Activated naive CD8-positive, alpha-beta T cell treated with anti-CD3 and anti-CD28 coated beads, Interleukin-2, amount 10 ng/mL, durations not matched to agents 7 days and 5 days (primary cell): ENCODE results near the gene ZSCAN1. TPM values are rescaled to one million over a fixed set of nuclear protein-coding genes. Genes with fewer than 3 reads are reported as not detected.
A peak's percentile ranks its signal among the peaks of the same experiment; 100 is the strongest.

Experiments used
- ATAC-seq: fragments of 150-1000 bp; cut with Tn5 transposase; one replicate; pipeline ENCODE4 v1.10.0; 2021; ENCODE audit warnings: low read depth, moderate library complexity
- POLR2A ChIA-PET: fragments of 350-600 bp; sonication (Branson Sonifier 250); formaldehyde crosslinking; loops from one replicate; lab custom pipeline; 2021; ENCODE audit warnings: antibody characterized with exemption; lab: Charles Lee
- DNase-seq: peaks from one replicate; pipeline ENCODE4 v3.0.0; 2021
- H3K27ac Mint-ChIP-seq: one replicate; pipeline ENCODE4 v1.8.0; 2022; ENCODE audit warnings: mild to moderate bottlenecking, mixed read lengths
- H3K27me3 Mint-ChIP-seq: one replicate; pipeline ENCODE4 v1.8.0; 2022; ENCODE audit warnings: mild to moderate bottlenecking, moderate library complexity, mixed read lengths
- H3K36me3 Mint-ChIP-seq: one replicate; pipeline ENCODE4 v1.8.0; 2021; ENCODE audit warnings: mild to moderate bottlenecking, mixed read lengths
- H3K4me1 Mint-ChIP-seq: one replicate; pipeline ENCODE4 v1.8.0; 2021; ENCODE audit warnings: mixed read lengths
- H3K4me3 Mint-ChIP-seq: one replicate; pipeline ENCODE4 v1.8.0; 2022; ENCODE audit warnings: mild to moderate bottlenecking, moderate library complexity, mixed read lengths
- H3K9me3 Mint-ChIP-seq: one replicate; pipeline ENCODE4 v1.8.0; 2021; ENCODE audit warnings: mixed read lengths
- total RNA-seq, 2 experiments: library from RNA; stranded (reverse); gene quantifications; one replicate each; pipeline ENCODE4 v1.2.3, GENCODE V29; 2021

Gene ZSCAN1
- total RNA-seq, 2 experiments from 2014 or later = not detected

GRCh38 chr19:58045411-58046050 lies 11.7 kb downstream of the ZSCAN1 start:
- no peak overlapping the region for H3K27ac Mint-ChIP-seq
- H3K4me1 Mint-ChIP-seq = no peaks in the 10 kb centered on the region
- POLR2A ChIA-PET = no interaction called here
- no peaks in the 10 kb centered on the region for H3K27me3 Mint-ChIP-seq
- H3K4me3 Mint-ChIP-seq = no peak overlapping the region
- DNase-seq (no peak), ATAC-seq (no peak)
- no peaks in the 10 kb centered on the region for H3K36me3 Mint-ChIP-seq
- peaks cover 27% of the 10 kb centered on the region for H3K9me3 Mint-ChIP-seq

GRCh38 chr19:58046856-58047255 lies 13.0 kb downstream of the ZSCAN1 start:
- H3K4me3 Mint-ChIP-seq = no peak overlapping the region
- H3K27me3 Mint-ChIP-seq = no peaks in the 10 kb centered on the region
- POLR2A ChIA-PET = interaction anchor here (0.7 kb wide), 1 partner anchor 93 kb away, joined by 3 read pairs; no protein-coding TSS in a partner anchor
- peaks cover 29% of the 10 kb centered on the region for H3K9me3 Mint-ChIP-seq
- no peak for ATAC-seq
- H3K27ac Mint-ChIP-seq = no peak overlapping the region
- H3K36me3 Mint-ChIP-seq = no peaks in the 10 kb centered on the region
- no peaks in the 10 kb centered on the region for H3K4me1 Mint-ChIP-seq
- DNase-seq = no peak

GRCh38 chr19:58047672-58048071 lies 13.8 kb downstream of the ZSCAN1 start:
- no peaks in the 10 kb centered on the region for H3K27me3 Mint-ChIP-seq
- POLR2A ChIA-PET = interaction anchor here (0.7 kb wide), 1 partner anchor 92 kb away, joined by 3 read pairs; no protein-coding TSS in a partner anchor
- H3K9me3 Mint-ChIP-seq = peaks cover 28% of the 10 kb centered on the region
- H3K4me3 Mint-ChIP-seq = no peak overlapping the region
- H3K27ac Mint-ChIP-seq = no peak overlapping the region
- ATAC-seq (no peak), DNase-seq (no peak)
- no peaks in the 10 kb centered on the region for H3K36me3 Mint-ChIP-seq
- no peaks in the 10 kb centered on the region for H3K4me1 Mint-ChIP-seq

GRCh38 chr19:58052256-58052655 lies 18.4 kb downstream of the ZSCAN1 start:
- Mint-ChIP-seq H3K27me3 (peaks cover 2% of the 10 kb centered on the region), H3K27ac (no peak overlapping the region), H3K9me3 (peaks cover 27% of the 10 kb centered on the region), H3K4me3 (no peak overlapping the region), H3K36me3 (no peaks in the 10 kb centered on the region), H3K4me1 (no peaks in the 10 kb centered on the region)
- no peak for ATAC-seq
- DNase-seq = no peak
- POLR2A ChIA-PET = no interaction called here

GRCh38 chr19:58053480-58054156 lies 19.8 kb downstream of the ZSCAN1 start:
- Mint-ChIP-seq H3K36me3 (peaks cover 3% of the 10 kb centered on the region), H3K9me3 (peaks cover 25% of the 10 kb centered on the region), H3K27me3 (peaks cover 2% of the 10 kb centered on the region), H3K4me3 (no peak overlapping the region), H3K4me1 (no peaks in the 10 kb centered on the region), H3K27ac (no peak overlapping the region)
- no peak for ATAC-seq
- POLR2A ChIA-PET = no interaction called here
- no peak for DNase-seq

GRCh38 chr19:58054901-58055874 lies 21.4 kb downstream of the ZSCAN1 start:
- peak overlapping the region; percentile 35 for H3K4me3 Mint-ChIP-seq
- POLR2A ChIA-PET = no interaction called here

GRCh38 chr19:58056261-58056660 lies 22.4 kb downstream of the ZSCAN1 start:
- Mint-ChIP-seq H3K36me3 (peaks cover 11% of the 10 kb centered on the region), H3K4me3 (no peak overlapping the region), H3K4me1 (peaks cover 3% of the 10 kb centered on the region), H3K9me3 (peaks cover 19% of the 10 kb centered on the region), H3K27ac (no peak overlapping the region), H3K27me3 (peaks cover 2% of the 10 kb centered on the region)
- ATAC-seq (no peak), DNase-seq (no peak)
- POLR2A ChIA-PET = no interaction called here

More at GRCh38 chr19:58054901-58055874, 21.4 kb downstream of the ZSCAN1 start:
- H3K27ac Mint-ChIP-seq = peak overlapping the region; percentile 16
- H3K9me3 Mint-ChIP-seq = peaks cover 19% of the 10 kb centered on the region
- ATAC-seq (no peak), DNase-seq (no peak)
- H3K36me3 Mint-ChIP-seq = peaks cover 8% of the 10 kb centered on the region
- peaks cover 2% of the 10 kb centered on the region for H3K27me3 Mint-ChIP-seq
- H3K4me1 Mint-ChIP-seq = peaks cover 3% of the 10 kb centered on the region

GRCh38 chr19:58056861-58057260 lies 23.0 kb downstream of the ZSCAN1 start:
- no peak overlapping the region for H3K4me3 Mint-ChIP-seq
- H3K27me3 Mint-ChIP-seq = peaks cover 2% of the 10 kb centered on the region
- no peak for ATAC-seq
- peaks cover 12% of the 10 kb centered on the region for H3K36me3 Mint-ChIP-seq
- peaks cover 3% of the 10 kb centered on the region for H3K4me1 Mint-ChIP-seq
- H3K27ac Mint-ChIP-seq = no peak overlapping the region
- H3K9me3 Mint-ChIP-seq = peaks cover 17% of the 10 kb centered on the region
- POLR2A ChIA-PET = interaction anchor here (3.3 kb wide), 1 partner anchor 54 kb away, joined by 31 read pairs; the partner anchor contains the start of gene ZNF606
- DNase-seq = no peak

GRCh38 chr19:58058467-58058866 lies 24.6 kb downstream of the ZSCAN1 start:
- Mint-ChIP-seq H3K4me1 (peaks cover 3% of the 10 kb centered on the region), H3K27ac (peak overlapping the region; percentile 89), H3K4me3 (peak overlapping the region; percentile 82), H3K9me3 (peaks cover 20% of the 10 kb centered on the region), H3K27me3 (peaks cover 2% of the 10 kb centered on the region), H3K36me3 (peaks cover 12% of the 10 kb centered on the region)
- POLR2A ChIA-PET = interaction anchor here (0.6 to 3.3 kb wide), 12 partner anchors 8 to 550 kb away, joined by 3 to 31 read pairs (median 4); partner anchors contain the start of genes ZNF211, ZNF329, ZNF417 and ZNF551
- DNase-seq (no peak), ATAC-seq (no peak)

GRCh38 chr19:58059003-58059670 lies 25.3 kb downstream of the ZSCAN1 start, which contains the start of gene ZNF135:
ZNF135 (plus strand) TSS chr19:58059282; CDS start chr19:58060003, 721 bp downstream.
- DNase-seq (peak; percentile 86), ATAC-seq (peak; percentile 92)
- POLR2A ChIA-PET = interaction anchor here (0.6 to 3.3 kb wide), 17 partner anchors 9 to 551 kb away, joined by 3 to 31 read pairs (median 3); partner anchors contain the start of genes ZNF211, ZNF329, ZNF417 and ZNF551
- H3K4me1 Mint-ChIP-seq = peaks cover 3% of the 10 kb centered on the region
- peaks cover 2% of the 10 kb centered on the region for H3K27me3 Mint-ChIP-seq
- H3K9me3 Mint-ChIP-seq = peaks cover 25% of the 10 kb centered on the region
- peak within 1 kb of the TSS; percentile 82 for H3K4me3 Mint-ChIP-seq
- H3K27ac Mint-ChIP-seq = peak within 1 kb of the TSS; percentile 89
- H3K36me3 Mint-ChIP-seq = peaks cover 14% of the 10 kb centered on the region

- peak overlapping the region; percentile 89 for H3K27ac Mint-ChIP-seq
- POLR2A ChIA-PET = interaction anchor here (0.9 to 3.3 kb wide), 12 partner anchors 10 to 427 kb away, joined by 3 to 31 read pairs (median 4); partner anchors contain the start of genes ZNF211, ZNF329, ZNF417 and ZNF551
- ATAC-seq = no peak
- peaks cover 3% of the 10 kb centered on the region for H3K4me1 Mint-ChIP-seq
- peaks cover 24% of the 10 kb centered on the region for H3K9me3 Mint-ChIP-seq
- peaks cover 2% of the 10 kb centered on the region for H3K27me3 Mint-ChIP-seq
- no peak for DNase-seq
- H3K36me3 Mint-ChIP-seq = peaks cover 14% of the 10 kb centered on the region
- peak overlapping the region; percentile 82 for H3K4me3 Mint-ChIP-seq
Measured at GRCh38 chr19:58059671-58060078, 25.9 kb downstream of the ZSCAN1 start.

GRCh38 chr19:58060231-58060630 lies 26.4 kb downstream of the ZSCAN1 start:
- DNase-seq (no peak), ATAC-seq (no peak)
- Mint-ChIP-seq H3K4me3 (peak overlapping the region; percentile 82), H3K27ac (peak overlapping the region; percentile 60), H3K9me3 (peaks cover 22% of the 10 kb centered on the region), H3K27me3 (peaks cover 1% of the 10 kb centered on the region), H3K4me1 (peaks cover 3% of the 10 kb centered on the region), H3K36me3 (peaks cover 17% of the 10 kb centered on the region)
- POLR2A ChIA-PET = interaction anchor here (1.0 to 3.3 kb wide), 7 partner anchors 38 to 428 kb away, joined by 3 to 31 read pairs (median 5); partner anchors contain the start of genes ZNF211, ZNF329, ZNF551 and ZNF606
